Activated gamma-delta T cell treated with anti-CD3 and anti-CD28 coated beads, Interleukin-2, amount 50 U/mL, for 16 hours (primary cell): Measurements from ENCODE around the gene IGF2.

Source experiments
- DNase-seq: peaks from one replicate; pipeline ENCODE4 v3.0.0-alpha.2; 2020; ENCODE audit warnings: low read depth

The IGF2 gene

DNA sequence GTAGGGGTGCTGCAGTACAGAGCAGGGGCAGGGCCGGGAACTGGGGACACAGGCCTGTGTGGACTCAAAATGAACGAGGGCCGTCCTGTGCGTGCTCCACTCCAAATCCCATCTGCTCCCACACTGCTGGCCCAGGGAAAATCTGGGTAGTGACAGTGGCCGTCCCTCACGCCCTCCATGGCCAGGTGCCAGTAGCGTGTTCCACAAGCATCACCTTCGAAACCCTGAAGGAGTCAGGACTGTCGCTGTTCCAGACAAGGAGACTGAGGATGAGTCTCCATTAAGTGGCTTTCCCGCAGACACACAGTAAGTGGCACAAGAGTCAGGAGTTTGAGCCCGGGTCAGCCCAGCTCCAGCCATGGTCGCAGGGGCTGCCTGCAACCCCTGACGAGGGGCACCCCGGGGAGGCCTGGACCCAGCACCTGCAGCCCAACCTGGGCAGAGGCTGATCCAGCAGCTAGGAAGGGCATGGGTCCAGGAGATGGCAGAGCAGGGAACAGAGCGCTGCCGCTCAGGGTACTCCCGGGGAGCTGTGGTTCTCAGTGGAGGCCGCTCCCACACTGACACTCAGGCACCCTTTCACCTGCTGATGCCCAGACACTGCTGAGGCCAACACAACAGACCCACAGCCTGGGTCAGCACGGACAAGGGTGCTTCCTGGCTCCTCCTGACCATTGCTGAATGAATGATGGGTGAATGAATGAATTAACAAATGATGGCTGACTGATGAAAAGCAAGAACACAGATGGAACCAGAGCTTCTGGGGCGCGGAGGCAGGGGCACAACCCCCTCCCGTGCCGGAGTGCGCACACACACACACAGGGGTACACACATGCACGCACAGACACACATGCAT, 35.3 kb downstream of the IGF2 start:
- DNase-seq = no peak

- DNase-seq = no peak
Observed at GRCh38 chr11:2102883-2103213, 36.3 kb downstream of the IGF2 start.

GRCh38 chr11:2102132-2102882, 36.9 kb downstream of the IGF2 start:
- DNase-seq = no peak

DNA sequence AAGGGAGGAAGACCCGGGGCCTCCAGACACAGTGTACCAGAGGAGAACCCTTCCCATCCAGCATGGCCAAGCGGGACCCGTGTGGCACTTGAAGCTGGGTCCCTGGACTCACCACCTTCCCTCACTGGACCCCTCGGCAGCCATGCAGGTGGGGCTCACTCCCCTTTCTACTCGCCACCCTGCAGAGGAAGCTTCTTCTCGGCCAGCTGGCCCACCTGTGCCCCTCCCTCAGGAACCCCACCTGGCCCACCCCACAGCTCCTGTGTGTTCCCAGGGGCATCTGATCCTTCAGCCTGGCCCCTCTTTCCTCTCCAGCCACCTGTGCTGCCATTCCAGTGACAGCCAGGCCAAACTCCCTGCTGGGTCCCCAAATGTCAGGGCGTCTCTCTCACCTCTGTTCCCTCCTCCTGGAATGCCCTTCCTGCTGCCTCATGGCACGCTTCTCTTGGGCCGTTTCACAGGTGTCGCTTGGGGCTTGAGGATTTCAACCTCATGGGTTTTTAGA, 38.0 kb downstream of the IGF2 start:
- no peak for DNase-seq

DNA sequence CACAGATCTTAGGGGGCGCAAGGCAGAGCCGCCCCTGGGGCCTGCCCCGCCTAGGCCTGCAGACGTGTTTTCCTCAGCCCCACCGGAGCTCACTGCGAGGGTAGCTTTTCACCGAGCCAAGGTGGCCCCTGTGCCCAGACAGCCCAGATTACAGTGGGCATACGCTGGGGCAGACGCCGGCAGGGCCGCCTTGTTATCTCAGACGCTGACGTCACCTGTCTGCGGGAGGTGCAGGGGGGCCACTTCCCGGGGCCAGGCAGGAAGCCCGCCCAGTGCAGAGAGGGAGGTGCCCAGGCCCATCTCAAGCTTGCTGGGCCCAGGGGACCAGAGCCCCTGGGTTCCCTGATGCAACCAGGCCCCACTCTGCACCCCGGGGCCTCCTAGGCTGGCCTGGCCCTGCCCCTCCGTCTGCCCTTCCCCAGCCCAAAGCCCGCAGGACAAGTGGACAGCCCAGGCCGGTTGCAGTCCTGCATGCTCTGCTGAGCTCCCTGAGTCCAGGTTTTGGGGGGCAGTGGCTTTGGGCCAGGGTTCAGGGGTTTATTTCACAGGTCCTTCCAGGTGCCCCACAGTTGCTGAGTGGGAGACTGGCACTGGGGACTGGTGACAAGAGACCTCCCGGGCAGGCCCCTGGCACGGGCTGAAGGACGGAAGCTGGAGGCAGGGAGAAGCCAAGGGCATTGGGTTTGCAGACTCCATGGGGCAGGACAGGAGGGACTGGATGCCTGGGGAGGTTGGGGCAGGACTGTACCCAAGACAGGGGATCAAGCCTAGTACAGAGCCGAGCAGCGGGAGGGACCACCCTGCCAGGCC, 38.6 kb downstream of the IGF2 start:
- no peak for DNase-seq

GRCh38 chr11:2099516-2100349, 39.5 kb downstream of the IGF2 start:
- DNase-seq = no peak

- no peak for DNase-seq
Observed at GRCh38 chr11:2098691-2099515, 40.3 kb downstream of the IGF2 start.

DNA sequence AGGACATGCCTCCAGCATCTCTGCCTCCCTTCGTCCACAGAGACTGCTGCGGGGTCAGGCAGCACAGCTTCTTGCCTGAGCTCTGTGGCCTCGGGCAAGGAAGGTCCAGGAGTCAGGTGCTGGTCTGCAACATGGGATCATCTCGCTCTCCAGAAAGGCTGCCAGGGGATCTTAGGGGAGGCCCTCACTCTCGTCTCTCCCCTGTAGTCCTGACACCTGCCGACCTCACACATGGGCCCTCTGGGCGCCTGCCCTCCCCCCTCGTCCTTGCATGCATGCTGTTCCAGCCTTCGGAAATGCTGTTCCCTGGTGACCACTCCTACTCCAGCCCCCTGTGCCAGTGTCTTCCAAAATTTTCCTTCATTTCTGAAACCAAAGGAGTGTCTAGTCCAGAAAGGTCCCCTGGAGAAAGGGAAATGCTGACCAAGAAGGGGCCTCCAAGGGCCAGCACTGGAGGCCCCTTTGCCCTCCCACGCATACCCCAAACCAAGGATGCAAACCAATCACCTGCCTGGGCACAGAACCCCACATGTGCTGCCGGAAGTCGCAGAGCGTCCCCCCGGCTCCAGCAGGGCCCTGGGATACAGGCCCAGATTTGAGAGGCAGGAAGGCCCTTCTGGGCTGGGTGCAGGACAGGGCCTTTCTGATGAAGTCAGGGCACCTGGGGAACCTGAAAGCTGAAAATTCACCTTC, 41.0 kb downstream of the IGF2 start:
- no peak for DNase-seq

DNA sequence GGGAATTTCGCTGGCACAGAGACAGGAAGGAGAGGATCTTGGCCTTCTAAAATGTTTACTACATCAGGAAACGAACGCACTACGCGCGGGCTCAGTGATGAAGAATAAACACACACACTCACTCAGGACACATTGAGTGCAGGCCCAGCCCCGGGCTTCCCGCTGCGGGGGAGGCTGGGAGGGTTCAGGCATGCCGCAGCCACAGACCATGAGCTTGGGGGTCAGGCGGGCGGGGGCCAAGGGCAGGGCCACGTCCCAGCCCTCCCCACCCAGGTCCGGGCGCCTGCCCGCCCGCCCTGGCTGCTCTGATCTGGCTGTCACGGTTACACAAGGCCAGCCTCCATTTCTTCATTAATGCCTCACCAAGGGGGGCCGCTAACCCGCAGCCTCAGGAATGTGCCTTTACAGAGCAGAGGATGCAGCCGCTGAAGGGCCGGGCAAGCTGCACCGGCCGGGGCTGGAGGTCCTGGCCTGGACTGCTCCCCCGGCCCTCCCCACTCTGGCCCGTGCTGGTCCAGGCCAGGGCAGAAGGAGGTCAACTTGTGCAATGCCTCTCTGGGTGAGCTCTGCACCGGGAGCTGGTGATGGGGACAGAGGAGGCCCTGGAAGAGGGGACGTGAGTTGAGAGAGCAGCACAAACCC, 41.7 kb downstream of the IGF2 start:
- no peak for DNase-seq

- DNase-seq = no peak
Observed at GRCh38 chr11:2096919-2097301, 42.3 kb downstream of the IGF2 start.

- no peak for DNase-seq
Observed at GRCh38 chr11:2096011-2096918, 42.9 kb downstream of the IGF2 start.

DNA sequence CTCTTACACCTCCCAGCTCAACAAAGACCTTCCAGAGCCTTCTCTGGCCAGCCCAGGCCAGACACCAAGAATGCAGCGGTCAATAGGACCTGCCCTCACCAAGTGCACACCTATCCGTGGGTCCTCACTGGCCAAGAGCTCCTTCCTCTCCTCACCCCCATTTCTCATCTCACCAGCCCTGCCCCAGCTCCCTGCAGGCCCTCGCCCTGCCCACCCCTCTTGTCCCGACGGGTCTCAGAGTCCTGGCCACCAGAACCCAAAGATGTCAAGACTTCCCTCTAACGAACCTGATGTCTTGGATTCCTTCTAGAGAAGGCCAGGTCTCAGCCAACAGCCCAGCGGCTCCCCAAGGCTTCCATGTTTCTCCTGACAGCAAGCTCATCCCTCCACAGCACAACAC, 43.6 kb downstream of the IGF2 start:
- no peak for DNase-seq

DNA sequence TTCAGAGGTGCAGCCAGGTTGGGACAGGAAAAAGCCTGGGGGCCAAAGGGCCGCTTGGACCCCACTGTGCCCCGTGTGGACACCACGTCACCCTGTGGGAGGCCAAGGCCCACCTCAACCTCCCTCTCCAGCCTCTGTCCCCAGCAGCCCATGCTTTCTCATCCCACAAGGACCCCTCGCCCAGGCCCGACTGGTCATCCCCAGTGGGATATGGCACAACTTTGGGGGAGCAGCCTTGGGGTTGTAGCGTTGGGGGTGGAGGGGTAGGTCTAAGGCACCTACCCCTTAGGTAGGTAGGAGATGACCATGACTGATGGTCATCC, 44.0 kb downstream of the IGF2 start:
- no peak for DNase-seq

DNA sequence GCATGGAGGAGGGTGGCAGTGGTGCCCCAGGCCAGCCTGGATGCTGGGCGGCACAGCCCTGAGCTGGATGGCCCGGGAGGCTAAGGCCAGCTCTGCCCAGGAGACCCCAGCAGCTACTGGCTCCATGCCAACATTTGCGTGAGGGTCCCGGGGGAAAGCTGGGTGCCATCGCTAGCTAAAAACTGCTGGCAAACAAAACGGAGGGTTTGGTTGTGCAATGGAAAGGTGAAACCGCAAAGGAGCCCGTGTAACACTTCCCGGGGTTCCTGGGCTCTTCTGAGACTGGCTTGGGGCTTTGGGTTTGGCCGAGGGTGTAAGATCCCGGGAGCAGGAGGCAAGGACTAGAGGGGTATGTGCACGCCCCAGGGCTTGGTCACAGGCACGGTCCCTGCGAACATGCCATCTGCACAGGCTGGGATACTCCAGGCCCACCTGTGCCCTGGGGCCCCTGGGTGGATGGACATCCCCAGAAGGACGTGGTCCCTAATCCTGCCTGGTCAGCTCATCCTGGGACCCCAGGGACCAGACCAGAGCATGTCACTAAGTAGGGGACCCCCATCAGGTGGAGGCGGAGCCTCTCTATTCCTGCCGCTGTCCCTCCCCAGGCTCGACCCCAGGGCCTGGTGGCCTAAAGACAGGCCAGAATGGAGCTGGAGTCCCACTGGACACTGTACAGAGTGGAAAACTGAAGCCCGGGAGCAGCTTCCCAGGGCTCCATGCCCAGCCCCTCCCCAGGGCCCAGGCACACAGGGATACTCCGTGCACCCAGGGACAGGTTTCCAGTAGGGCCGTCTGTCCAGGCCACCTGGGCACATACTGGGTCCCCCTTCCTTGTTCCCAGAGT, 44.6 kb downstream of the IGF2 start:
- DNase-seq = no peak

GRCh38 chr11:2093575-2094353, 45.4 kb downstream of the IGF2 start:
- no peak for DNase-seq

DNA sequence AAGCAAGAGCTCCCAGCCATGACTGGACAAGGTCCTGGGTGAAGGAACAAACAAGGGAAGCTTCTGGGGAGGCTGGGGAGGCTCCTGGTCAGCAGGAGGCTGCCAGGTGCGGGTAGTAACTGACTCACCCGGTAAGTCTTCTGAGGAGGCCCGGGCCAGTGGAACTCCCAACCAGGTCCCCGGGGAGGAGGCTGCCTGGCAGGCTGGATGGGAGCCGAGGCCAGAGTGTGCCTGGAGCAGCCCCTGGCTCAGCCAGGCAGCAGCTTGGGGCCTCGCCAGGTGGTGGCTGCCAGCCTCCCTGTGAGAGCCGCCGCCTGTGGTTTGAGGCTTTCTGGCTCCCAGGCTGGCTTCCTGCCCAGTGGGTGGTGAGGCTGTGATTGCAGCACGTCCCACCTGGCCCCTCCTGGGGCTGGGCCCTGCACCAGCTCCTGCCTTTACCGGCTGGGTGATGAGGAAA, 46.2 kb downstream of the IGF2 start:
- peak; percentile 17 for DNase-seq

DNA sequence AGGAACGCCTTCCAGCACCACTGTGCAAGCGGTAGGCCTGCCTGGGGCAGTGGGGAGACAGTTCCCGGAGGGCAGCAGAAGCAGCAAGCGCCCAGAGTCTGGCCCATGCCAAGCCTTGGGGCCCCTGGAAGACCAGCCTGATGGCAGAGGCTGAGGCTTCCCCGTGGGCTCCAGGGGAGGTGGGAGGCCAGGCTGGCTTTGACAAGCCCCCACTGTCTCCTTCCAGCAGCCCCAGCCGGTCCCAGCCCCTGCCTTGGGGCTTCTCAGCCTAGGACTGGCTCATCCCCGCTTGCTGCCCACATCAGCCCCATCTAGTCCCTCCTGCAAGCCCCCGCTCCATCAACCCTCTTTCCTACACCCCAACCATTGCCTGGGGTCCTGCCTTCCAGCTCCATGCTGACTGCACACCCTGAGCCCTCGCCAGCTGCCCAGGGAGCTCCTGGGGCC, 46.7 kb downstream of the IGF2 start:
- no peak for DNase-seq
